Measurements from ENCODE around the gene MAGEL2. TPM values are rescaled to one million over a fixed set of nuclear protein-coding genes. Genes with fewer than 3 reads are reported as not detected.

Gene MAGEL2
- total RNA-seq, result 0.15 TPM in 1 of 2 replicates, not detected in the other

DNA sequence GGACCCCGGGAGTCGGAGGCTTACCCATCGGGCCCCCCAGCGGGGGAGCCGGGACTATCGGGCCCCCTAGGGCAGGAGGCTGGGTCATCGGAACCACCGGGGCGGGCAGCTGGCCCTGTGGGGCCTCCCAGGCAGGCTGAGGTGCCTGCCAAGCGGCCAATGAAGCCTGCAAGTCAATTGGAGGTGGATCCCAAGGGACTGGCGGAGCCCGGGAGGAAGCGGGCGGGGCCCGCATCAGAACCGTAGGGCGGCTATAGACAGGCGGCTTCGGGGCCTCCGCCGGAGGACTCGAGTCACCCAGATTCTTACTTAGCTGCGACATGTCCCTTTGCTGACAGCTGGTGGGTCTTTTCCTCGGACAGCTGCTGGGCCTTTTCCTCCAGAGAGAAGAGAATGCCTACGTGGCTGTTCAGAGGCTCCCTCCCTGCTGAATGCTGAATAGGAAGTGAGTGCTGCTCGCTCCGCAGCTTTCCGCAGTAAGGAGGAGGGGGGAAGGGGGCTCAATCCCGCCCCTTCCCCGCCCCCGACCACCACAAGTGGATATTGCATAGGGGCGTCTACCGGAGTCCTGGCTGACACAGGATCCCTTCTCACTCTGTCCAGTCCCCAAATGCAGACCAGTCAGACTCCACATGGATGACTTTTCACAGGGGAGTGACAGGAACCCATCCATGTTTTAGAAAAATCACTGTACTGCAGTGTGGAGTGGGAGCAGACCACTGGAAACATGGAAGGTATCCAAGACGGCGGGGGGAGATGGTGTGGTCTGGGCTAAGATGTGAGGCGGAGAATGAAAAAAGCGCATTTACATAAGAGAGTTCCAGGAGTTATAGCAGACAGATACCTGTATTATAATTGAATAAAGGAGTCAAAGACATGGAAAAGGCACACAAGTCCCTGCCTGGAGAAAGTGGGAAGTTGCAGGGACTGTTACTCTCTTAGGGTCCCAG lies at the start of gene MAGEL2:
TSS of gene MAGEL2 (minus strand) at position 447 of the 950 bp plus-strand sequence. CDS start at position 322, 125 bp downstream.
- no peak for DNase-seq (ENCODE audit: low read depth)

- no peak for DNase-seq (ENCODE audit: low read depth)
Observed at GRCh38 chr15:23695282-23695681, 47.6 kb upstream of the MAGEL2 start.

DNA sequence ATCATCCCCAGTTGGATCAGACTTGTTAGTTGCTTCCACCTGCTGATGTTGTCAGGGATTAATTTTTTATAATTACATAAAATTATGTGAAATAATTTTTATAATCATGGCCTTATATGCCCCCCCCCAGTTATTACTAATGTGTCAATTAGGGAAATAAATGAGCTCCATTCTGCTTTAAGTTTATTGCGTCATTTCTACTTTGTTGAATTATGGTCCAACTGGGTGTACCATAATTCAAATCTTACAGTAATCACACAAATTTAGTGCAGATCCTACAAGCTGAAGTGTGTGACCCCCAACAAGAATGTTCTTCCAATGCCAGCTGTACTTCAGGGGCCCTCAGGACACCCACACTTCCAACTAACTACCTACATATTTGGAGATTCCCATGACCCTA lies 46.9 kb upstream of the MAGEL2 start:
- DNase-seq (ENCODE audit: low read depth), result no peak

DNA sequence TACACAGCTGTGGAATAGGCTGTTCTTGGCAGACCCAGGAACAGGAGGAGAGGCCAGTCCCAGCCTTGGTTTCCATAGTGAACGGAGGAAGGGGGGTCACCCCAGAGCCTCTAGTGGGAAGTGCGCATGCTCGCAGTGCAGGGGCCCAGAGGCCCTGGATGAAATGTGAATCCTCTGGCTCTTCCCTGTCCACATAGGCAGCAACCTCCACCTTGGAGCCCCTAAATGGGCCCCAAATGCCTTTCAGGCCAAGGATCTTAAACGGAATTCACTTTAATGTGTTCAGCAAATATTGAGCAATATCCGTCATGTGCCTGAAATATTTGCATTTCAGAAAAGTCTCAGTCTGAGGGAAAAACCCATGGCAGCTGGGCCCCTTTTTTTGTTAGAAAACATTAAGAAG lies 42.8 kb upstream of the MAGEL2 start:
- no peak for DNase-seq (ENCODE audit: low read depth)

DNA sequence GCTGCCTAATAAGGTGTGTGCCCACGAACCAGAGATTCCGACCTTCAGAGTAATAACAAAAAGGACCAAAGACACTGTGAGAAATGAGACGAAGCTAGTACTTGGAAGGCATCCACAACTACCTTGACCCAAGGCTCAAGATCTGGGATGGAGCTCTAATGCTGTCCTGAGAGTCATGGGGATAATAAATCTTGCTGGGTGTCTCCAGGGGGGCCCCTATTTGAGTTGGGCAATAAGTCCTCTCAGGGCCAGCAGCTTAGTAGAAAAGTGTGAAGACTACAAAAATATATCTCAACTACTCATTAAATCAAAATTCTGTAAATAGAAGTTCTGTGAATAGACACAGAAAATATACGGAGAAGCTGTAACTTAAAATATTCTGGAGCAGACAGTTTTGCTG lies 42.3 kb upstream of the MAGEL2 start:
- DNase-seq (ENCODE audit: low read depth), result no peak

DNA sequence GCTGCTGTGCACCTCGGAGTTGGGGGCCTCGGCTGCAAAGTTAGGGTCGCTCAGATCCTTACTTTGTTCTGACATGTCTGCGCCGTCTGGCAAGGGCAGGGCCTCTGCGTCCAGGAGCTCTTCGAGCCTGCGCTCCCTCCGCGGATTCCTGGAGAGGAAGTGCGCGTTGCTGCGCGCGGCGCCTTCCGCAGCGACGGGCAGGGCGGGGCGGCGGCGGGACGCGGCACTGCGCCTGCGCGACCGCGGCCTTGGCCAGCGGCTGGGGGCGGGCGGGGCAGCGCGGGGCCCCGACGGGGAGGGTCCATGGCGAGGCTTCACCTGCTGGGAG lies 39.4 kb upstream of the MAGEL2 start, which contains the start of gene NDN:
TSS of gene NDN (minus strand) at position 163 of the 328 bp plus-strand sequence. CDS start at position 75, 88 bp downstream.
- no peak for DNase-seq (ENCODE audit: low read depth)

GRCh38 chr15:23686466-23687142 lies 38.9 kb upstream of the MAGEL2 start:
- no peak for DNase-seq (ENCODE audit: low read depth)

- DNase-seq (ENCODE audit: low read depth), result no peak
Observed at GRCh38 chr15:23671481-23671880, 23.8 kb upstream of the MAGEL2 start.

GRCh38 chr15:23670970-23671369 lies 23.3 kb upstream of the MAGEL2 start:
- DNase-seq (ENCODE audit: low read depth), result no peak

DNA sequence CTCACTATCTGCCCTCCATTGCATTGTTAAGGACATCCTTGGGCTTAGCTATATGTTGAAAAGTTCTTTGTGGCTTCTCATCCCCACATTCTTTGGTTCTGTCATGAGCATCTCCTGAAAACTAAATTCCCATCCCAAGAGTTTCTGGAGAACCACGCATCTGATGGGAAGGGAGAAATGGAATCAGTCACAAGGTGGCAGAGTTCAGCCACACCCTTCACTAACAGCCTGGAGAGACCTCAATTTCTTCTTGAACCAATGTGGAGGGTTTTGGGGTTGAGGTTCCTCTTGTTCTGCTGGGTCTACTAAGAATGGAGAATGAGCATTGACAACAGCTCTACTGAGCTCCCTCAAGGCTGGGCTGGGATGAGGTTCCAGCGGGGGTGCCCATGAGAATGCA lies 15.6 kb upstream of the MAGEL2 start:
- DNase-seq (ENCODE audit: low read depth), result no peak

DNA sequence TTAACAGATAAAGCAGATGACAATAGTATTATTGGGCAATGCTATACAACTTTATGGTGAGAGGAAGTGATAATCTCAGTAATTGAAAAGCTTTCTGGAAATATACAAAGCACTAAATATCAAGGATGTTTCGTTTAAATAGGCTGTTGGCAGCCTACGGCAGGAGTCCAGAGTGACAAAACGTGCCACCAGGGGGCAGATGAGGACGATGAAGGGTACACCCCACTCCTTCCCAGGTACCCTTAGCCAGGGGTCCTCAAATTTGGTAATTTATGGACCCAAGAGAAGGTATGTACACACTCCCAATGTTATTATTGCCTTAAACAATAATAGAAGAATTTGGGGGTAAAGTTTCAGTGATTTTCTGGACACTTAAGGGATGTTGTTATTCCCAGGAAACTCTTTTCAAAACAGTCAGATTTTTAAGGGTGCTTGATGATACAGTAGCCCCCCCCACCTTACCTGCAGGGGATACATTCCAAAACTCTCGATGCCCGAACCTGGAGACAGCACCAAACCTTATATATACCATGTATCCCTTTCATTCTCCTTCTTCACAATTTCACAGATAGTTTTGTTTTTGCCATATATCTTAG lies 1.4 kb upstream of the MAGEL2 start:
- DNase-seq (ENCODE audit: low read depth), result no peak

GRCh38 chr15:23647001-23647295 lies 719 bp downstream of the MAGEL2 start:
- DNase-seq (ENCODE audit: low read depth), result no peak

DNA sequence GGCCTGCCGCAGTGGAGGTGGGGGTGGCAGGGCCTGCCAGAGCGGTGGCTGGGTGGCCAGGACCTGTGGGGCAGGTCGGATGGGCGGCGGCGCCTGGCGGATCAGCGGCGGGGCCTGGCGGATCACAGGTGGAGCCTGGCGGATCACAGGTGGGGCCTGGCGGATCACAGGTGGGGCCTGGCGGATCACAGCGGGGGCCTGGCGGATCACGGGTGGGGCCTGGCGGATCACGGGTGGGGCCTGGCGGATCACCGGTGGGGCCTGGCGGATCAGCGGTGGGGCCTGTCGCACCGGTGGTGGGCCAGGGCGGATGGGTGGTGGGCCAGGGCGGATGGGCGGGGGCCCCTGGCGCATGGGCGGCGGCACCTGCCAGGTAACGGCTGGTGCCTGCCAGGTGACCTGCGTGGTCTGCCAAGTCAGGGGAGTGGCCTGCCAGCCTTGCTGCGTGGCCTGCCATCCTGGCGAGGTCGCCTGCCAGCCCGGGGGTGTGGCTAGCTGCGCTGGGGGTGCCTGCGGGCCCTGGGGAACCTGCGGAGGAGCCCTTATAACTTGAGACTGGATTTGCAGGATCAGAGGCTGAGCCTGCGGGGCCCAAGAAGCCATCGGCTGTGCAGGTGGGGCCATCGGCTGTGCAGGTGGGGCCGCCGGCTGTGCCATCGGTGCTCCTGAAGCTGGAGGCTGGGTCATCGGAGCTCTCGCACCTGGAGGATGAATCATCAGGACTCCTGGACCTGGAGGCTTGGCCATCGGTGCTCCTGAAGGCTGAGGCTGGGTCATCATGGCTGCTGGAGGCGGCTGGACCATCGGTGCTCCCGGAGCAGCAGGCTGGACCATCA lies 1.3 kb downstream of the MAGEL2 start:
- DNase-seq (ENCODE audit: low read depth), result no peak

DNA sequence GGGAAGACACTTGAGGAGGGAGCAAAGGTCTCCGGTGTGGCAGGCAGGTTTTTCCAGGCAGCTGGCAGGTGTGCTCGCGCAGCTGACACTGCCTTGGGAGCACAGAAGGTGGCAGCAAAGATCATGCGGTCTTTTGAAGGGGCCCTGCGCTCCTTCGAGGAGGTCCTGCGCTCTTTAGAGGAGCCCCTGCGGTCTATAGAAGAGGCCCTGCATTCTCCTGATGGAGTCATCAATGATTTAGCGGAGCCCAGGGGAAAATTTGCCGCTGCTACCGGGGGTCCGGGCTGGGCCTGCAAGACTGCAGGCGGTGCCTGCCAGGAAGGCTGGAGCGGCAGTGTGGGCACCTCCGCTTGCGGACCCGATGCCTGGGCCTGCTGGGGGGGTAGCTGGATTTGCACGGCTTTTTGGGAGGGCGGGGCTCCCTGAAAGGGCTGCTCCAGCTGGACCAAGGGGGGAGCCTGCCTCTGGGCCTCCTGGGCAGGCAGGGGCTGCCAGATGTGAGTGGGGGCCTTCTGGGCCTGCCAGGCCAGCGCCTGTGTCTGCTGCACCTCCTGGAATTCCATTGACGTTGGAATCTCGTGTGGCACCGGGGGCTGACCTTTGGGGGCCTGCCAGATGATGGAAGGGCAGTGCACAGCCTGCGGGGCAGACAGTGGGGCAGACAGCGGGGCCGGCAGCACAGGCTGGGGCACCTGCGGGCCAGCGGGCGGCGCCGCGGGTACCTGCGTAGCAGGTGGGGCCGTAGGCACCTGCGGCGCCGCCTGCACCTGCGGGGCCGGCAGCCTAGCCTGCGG lies 2.1 kb downstream of the MAGEL2 start:
- DNase-seq (ENCODE audit: low read depth), result no peak

GRCh38 chr15:23644829-23645228 lies 2.8 kb downstream of the MAGEL2 start:
- DNase-seq (ENCODE audit: low read depth), result no peak

DNA sequence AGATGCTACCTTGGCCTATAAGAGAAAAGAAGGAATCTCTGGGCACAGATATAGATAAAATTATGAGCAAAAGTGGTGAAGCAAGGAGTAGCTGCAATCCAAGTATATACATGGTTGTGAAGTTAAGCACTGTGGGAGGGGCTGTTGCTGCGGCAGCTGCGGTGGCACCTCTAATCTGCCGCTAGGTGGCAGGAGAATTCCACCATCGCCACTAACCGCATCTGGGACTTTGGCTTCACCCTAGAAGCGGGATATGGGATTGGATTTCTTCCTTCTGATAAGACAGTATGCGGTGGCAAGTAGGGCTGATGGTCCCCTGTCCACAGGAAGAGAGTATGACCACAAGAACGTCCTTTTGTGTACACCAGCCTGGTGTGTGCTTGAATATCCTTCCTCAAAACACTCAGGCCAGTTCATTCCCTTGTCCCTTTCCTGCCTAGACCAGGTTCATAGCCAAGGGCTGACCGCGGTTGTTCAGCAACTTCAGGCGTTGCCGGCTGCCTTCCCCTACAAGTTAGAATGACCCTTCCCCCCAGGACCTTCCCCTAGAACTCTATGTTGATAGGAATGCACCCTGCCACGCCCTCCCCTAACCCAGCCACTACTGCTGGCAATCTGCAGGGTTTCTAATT lies 5.1 kb downstream of the MAGEL2 start:
- DNase-seq (ENCODE audit: low read depth), result no peak

GRCh38 chr15:23634181-23634580 lies 13.5 kb downstream of the MAGEL2 start:
- DNase-seq (ENCODE audit: low read depth), result no peak

GRCh38 chr15:23629234-23629805 lies 18.3 kb downstream of the MAGEL2 start:
- DNase-seq (ENCODE audit: low read depth), result no peak

DNA sequence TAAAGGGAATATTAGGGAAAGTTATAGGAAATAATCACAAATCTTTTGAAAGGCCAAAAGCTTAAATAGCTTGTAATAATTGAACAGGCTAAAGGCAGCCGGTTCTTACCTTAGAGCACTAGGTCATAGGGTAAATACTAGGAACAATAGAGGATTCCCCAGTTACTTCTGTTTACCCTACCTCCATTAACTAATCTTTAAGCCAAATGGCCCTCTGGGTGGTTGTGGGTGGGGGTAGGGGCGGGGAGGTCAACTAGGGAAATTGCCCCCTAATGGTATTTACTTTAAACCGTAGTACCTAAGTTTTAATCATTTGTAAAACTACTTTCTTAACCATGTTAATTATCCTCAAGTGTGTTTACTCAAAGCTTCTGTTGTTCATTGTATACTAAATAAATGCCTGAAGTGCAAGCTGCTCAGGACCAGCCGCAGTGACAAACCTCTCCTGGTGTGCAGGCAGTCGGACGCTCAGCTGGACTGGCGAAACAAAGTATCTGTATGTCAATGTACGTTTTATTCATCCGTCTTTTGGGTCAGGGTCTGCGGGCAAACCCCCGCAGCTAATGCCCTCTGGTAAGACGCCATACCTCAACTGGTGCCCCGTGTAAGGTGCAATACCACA lies 18.9 kb downstream of the MAGEL2 start:
- no peak for DNase-seq (ENCODE audit: low read depth)

DNA sequence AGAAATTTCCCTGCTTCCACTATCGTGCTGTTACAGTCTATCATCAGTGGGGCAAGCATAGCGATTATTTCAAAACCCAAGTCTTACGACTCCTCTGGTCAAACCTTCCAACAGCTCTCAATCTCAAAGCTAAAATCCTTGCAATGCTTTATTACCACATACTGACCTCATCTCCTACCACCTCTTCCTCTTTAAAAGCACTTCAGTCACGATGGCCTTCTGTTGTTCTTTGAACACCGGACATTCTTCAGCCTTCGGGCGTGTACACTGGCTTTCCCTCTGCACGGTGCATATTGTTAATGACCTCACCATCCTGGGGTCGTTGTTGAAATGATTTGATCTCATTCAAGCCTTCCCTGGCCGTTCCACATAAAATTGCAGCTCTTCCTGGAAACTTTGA lies 31.1 kb downstream of the MAGEL2 start:
- DNase-seq (ENCODE audit: low read depth), result no peak

Data from renal cortical epithelial cell (primary cell).